SH-SY5Y (cell line): ENCODE measurements around the gene TEDC1.

ENCODE experiments used
- GATA2 ChIP-seq: IDR thresholded peaks from 2 replicates; pipeline ENCODE4 v1.6.1; 2011; ENCODE audit warnings: mild to moderate bottlenecking, low read depth, low read length
- GATA3 ChIP-seq: IDR thresholded peaks from 2 replicates; pipeline ENCODE4 v1.6.1; 2011; ENCODE audit warnings: low read depth, mild to moderate bottlenecking, low read length, moderate library complexity

DNA sequence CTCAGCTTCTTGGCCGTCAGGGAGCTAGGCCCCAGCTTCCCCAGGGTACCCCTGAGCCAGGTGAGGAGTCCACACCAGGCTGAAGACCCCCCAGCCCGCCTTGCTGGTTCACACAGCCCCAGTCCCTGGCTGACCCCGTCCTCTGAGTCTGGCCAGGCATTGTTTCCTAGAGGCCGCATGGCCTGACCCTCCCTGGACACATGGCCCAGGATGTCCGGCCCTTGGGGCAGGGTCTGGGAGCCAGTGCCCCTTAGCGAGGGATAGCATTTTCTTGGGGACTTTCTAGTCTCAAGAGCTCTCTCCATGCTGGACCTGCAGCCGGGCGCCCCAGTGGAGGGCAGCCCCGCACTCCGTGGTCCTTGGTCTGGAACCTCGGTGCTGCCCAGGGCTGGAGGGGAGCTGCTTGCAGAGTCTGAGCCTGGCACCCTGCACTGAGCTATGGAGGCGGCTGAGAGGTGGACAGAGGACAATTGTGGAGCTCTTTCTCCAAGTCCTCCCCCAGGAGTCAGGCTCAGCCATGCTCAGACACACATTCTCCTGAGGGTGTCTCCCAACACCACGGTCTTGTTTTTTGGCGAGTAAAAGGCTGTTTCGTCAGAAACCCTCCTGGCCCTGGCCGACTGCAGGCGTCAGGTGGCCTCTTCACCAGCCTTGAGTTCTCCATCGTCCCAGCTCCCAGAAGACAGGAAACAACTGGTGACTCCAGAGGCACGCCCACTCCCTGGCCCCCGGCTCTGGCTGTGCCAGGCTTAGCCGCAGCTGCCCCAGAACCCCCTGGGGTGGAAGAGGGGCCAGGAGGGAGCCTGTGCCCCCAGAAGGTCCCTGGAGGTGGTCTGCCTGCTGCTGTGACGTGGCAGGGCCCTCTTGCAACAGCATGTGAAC, 34.1 kb upstream of the TEDC1 start:
- no peak for TF ChIP-seq GATA2
- no peak for TF ChIP-seq GATA3
